GM21367 (cell line): ENCODE data around the gene ALKBH5.

ENCODE experiments used
- ATAC-seq: cut with Tn5 transposase; IDR thresholded peaks from one replicate; pipeline ENCODE4 v1.9.1; 2021; ENCODE audit not compliant: unreplicated experiment

Gene ALKBH5

GRCh38 chr17:18238299-18238698, 54.7 kb downstream of the ALKBH5 start:
- ATAC-seq = no peak

- ATAC-seq = no peak
Measured at GRCh38 chr17:18240449-18240848, 56.8 kb downstream of the ALKBH5 start.

- no peak for ATAC-seq
Measured at GRCh38 chr17:18241229-18241871, 57.7 kb downstream of the ALKBH5 start.

GRCh38 chr17:18245038-18245776, 61.6 kb downstream of the ALKBH5 start:
- no peak for ATAC-seq

- no peak for ATAC-seq
Measured at GRCh38 chr17:18246109-18246725, 62.6 kb downstream of the ALKBH5 start.

GRCh38 chr17:18246880-18247612, 63.4 kb downstream of the ALKBH5 start:
- ATAC-seq = no peak

GRCh38 chr17:18247613-18248001, 64.0 kb downstream of the ALKBH5 start:
- ATAC-seq = no peak

- no peak for ATAC-seq
Measured at GRCh38 chr17:18248300-18248731, 64.7 kb downstream of the ALKBH5 start.

GRCh38 chr17:18248811-18249210, 65.2 kb downstream of the ALKBH5 start:
- no peak for ATAC-seq

GRCh38 chr17:18250259-18250658, 66.6 kb downstream of the ALKBH5 start:
- ATAC-seq = no peak

- ATAC-seq = no peak
Measured at GRCh38 chr17:18250708-18251107, 67.1 kb downstream of the ALKBH5 start.

GRCh38 chr17:18251204-18251603, 67.6 kb downstream of the ALKBH5 start:
- no peak for ATAC-seq

GRCh38 chr17:18252160-18252559, 68.5 kb downstream of the ALKBH5 start:
- ATAC-seq = no peak

GRCh38 chr17:18253187-18253884, 69.7 kb downstream of the ALKBH5 start:
- ATAC-seq = no peak

- no peak for ATAC-seq
Measured at GRCh38 chr17:18253947-18254821, 70.6 kb downstream of the ALKBH5 start.

- ATAC-seq = no peak
Measured at GRCh38 chr17:18254888-18255649, 71.4 kb downstream of the ALKBH5 start.

- no peak for ATAC-seq
Measured at GRCh38 chr17:18256351-18256750, 72.7 kb downstream of the ALKBH5 start.

- ATAC-seq = no peak
Measured at GRCh38 chr17:18256776-18257175, 73.1 kb downstream of the ALKBH5 start.
